GM18507 (cell line): ENCODE measurements around the gene WDR17.
A peak's percentile ranks its signal among the peaks of the same experiment; 100 is the strongest.

ENCODE experiments used
- DNase-seq: peaks from one replicate; pipeline ENCODE4 v3.0.0; 2011; ENCODE audit warnings: low read depth; ENCODE audit not compliant: insufficient read length; ENCODE audit errors: extremely low spot score
- FAIRE-seq: peaks from 2 replicates; lab custom pipeline; 2011; peaks lifted over from hg19 to GRCh38; lab: Jason Lieb, UNC

The WDR17 gene

DNA sequence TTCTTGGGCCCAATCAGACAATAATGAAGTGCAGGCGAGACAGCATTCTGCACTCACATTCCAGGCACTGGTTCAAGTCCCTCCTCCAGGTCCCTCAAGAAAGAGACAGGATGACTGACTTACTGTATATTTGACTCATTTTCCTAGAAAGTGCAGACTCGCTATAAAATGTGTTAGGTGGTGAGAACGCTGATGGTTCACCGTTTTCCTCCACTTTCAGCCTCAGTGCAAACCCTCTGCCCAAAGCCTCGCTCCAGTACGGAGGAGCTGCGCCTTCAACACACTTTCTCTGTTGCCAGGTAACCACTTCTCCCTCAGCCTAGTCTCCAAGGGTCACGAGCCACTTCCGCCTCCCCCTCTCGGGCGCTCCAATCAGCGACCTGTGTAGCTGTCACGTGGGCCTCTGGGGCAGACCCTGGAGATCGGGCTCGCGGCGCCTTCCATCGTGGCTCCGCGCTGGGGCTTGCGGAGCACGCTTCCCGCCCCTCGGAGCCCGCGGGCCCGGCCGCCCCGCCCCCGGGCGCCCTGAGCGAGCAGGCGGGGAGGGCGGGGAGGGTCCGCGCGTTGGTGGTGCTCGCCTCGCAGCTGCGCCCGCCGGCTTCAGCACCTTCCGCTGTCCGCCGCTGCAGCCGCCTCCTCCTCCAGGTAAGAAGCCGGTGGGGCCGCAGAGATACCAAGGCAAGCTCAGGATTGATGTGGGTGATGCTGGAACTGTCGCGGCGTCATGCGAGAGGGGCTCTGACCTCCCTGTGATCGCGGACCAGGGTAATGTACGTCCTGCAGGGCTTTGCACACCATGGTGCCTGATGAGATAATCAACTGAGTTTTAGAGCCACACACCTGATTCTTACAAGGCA is at the start of gene WDR17:
TSS of gene WDR17 (plus strand) at position 407 of the 857 bp plus-strand sequence. CDS start 45,740 bp downstream, outside the sequence.
- FAIRE-seq: peak; percentile 91

DNA sequence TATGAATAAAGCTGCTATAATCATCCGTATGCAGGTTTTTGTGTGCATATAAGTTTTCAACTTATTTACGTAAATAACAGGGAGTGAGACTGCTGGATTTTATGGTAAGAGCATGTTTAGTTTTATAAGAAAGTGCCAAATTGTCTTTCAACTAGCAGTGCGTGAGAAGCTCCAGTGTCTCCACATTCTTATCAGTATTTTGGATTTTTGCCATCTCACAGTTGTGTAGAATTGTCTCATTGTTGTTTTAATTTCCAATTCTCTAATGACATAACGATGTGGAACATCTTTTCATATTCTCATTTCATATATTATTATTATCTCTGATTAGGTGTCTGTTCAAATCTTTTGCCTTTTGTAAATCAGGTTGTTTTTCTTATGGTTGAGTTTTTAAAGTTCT is 49.0 kb upstream of the WDR17 start:
- no peak for FAIRE-seq

More for the DNA sequence above, at the start of gene WDR17:
- DNase-seq: peak; percentile 80

DNA sequence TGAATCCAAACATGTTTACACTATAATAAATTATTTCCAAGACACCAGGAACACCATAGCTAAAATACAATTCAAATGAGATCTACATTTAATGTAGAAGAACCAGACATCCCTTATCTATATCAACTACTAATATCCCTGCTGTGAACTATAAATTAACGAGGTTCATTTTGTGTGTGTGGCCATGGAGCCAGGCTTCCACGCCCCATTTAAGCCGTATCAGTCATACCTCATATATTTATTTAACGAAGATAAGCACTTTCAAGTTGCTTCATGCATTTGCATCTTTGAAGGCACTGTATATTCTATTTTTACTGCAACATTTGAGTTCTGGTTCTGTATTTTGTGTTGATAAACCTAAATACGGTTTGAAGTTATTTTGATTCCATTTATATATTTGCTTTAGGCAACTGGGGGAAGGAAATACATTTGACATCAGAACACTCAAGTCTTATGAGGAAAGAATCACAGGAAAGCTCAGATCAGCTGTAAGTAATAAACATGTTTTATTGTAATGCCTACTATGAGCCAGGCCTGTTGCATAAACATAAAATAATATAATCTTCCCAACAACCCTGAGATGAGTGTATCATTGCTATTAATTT is 45.1 kb upstream of the WDR17 start:
- DNase-seq (no peak), FAIRE-seq (no peak)

More for the DNA sequence above, 49.0 kb upstream of the WDR17 start:
- no peak for DNase-seq

DNA sequence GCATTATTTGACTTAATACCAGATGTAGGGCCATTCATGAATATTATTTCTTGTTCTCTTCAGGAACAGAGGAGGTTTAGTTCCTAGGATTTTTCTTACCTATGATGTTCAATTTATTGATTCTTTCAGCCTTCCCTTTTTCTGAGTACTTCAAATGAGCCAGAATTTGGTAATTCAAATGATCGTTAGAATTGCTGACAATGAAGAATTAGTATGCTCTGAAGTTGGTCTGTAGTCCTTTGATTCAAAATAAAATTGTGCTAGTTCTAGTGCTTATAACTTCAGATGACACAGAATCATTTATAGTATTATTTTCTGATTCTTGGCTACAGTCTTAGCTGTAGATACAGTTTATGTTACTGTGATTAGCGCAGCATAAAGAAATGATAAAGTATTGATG is 35.2 kb upstream of the WDR17 start:
- no peak for DNase-seq
- FAIRE-seq: no peak

DNA sequence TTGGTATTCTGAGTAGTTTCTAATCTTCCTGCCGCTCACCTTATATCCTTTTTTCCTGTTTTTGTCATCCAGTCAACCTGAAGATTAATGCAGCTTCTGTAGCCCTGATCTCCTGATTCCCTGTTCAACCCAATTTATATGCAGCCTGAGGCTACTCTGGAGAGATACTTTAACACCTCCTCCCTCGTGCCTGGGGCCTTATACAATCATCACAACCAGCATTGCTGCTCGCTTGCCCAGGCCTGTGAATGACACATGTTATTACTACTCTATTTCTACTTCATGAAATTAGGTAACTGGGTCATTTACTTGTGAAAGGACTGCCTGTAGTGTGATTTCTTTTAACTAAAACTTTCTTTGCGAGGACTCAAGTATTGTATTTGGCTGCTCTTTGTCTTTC is 33.7 kb upstream of the WDR17 start:
- DNase-seq (no peak), FAIRE-seq (no peak)

DNA sequence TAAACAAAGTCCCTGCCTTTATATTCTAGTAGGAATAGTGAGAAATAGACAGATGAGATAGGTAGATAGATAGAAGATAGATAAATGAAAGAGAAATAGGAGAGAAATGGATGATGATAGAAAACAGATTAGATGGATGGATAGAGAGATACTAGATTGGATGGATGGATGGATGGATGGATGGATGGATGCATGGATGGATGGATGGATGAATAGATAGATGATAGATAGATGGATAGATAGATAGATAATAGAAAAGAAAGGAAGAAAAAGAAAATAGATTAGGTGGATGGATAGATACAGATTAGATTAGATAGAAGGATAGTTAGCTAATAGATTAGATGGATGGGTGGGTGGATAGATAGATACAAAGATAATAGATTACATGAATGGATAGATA is 33.2 kb upstream of the WDR17 start:
- no peak for FAIRE-seq
- DNase-seq: no peak

DNA sequence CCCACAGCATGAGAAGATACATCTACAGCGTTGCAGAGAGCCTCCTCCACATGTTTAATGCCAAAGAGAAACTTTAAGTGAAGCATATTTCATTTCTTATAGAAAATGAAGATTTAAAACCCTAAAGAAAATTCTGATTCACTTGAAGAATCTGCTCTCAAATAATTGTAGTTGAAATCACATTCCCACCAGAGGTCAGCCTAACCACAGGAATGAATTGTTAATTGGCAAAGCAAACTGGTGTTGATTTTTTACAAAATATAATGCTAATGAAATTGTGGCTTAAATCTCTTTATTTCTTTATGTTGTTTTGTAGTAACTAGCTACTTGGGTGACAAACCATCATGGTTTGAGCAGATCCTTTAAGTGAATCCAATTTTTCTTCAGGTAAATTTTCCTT is 31.1 kb upstream of the WDR17 start:
- FAIRE-seq (peak; percentile 70), DNase-seq (no peak)

DNA sequence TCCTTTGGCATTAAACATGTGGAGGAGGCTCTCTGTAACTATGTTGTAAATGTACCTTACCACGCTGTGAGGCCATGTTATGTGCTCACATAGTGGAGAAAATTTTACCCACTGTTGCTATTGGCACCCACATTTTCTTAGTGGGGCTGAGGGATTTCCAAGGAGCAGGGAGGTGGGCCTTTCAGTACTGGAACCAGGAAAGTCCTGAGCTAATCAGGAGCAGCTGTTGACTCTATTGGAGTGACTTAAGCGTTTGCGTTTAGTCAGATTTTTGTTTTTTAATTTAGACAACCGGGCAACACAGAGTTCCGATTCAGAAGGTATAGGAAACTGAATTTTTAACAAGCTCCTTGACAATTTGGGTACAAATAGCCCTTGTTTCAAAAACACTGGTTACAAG is 30.7 kb upstream of the WDR17 start:
- FAIRE-seq (no peak), DNase-seq (no peak)

DNA sequence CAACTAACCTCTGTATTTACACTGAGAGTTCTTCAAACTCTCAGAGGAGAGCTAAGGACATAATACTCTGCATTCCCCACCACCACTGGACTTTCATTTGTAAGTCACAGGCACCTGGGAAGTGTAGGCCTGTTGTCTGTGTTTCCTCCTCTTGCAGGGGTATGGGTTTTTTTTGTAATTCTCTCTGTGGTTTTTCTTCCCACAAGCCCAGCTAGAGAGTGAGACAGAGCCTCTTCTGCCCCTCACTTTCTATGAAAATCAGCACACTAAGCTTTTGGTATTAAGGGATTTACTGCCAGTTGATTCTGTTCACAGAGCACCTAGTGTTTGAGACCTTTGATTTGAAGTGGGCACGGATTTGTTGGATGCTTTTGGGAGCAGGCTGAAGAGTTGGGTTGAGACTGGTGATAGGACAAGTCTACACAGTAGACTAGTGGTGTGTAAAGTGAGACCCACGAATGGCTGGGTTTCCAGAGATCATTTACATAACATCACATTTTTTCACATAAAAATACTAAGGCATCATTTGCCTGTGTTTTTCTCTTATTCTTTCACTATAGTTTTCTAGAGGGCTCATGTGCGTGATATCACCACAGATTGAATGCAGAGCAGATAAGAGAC is 28.9 kb upstream of the WDR17 start:
- FAIRE-seq: peak; percentile 39
- DNase-seq: no peak

DNA sequence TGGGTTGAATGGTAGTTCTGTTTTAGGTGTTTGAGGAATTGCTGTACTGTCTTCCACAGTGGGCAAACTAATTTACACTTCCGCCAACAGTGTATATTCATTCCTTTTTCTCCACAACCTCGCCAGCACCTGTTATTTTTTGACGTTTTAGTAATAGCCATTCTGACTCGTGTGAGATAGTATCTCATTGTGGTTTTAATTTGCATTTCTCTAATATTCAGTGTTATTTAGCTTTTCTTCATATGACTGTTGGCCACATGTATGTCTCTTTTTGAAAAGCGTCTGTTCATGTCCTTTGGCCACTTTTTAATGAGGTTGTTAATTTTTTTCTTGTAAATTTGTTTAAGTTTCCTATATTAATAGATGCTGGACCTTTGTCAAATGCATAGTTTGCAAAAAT is 26.9 kb upstream of the WDR17 start:
- FAIRE-seq (no peak), DNase-seq (no peak)

DNA sequence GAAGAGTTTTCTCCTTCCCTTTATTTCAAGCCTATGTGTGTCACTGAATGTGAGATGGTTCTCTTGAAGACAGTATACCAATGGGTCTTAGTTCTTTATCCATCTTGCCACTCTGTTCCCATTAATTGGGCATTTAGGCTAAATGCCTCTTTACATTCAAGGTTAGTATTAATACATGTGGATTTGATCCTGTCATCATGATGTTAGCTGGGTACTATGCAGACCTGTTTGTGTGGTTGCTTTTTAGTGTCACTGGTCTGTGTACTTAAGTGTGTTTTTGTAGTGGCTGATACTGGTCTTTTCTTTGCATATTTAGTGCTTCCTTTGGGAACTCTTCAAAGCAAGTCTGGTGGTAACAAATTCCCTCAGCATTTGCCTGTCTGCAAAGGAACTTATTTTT is 23.4 kb upstream of the WDR17 start:
- no peak for DNase-seq
- FAIRE-seq: no peak

DNA sequence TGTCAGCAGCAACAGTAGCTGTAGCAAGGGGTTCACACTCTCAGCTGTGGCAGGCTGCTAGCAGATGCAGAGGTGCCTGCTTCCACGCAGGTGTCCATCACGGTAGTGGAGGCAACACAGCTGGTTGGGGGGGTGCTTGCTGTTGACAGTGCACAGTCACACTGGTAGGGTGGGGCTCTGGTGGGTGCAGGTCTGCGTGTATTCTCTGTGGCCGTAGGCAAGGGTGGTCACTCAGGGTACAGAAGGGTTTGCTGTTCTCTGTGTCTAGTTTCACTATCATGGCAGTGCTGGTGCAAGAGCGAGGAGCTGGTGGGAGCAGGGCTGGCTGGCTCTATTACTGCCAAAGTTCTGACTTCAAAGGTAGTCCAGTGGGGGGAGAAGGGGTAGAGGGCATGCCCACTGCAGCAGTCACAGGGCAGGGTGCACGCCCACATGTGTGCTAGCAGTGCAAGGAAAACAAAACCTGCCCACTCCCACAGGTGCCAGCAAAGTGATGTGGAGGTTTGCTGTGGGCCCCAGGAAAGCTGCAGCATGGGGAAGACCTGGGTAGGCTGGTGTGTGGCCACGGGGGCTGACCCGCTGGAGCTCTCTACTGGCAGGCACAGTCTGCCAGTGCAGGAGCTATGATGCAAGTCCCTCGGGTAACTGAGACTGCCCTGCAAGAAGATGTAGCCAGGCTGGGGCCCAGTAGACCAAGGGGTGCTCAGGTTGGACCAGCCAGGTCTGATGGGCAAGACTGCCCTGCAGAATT is 21.6 kb upstream of the WDR17 start:
- no peak for DNase-seq
- FAIRE-seq: no peak

DNA sequence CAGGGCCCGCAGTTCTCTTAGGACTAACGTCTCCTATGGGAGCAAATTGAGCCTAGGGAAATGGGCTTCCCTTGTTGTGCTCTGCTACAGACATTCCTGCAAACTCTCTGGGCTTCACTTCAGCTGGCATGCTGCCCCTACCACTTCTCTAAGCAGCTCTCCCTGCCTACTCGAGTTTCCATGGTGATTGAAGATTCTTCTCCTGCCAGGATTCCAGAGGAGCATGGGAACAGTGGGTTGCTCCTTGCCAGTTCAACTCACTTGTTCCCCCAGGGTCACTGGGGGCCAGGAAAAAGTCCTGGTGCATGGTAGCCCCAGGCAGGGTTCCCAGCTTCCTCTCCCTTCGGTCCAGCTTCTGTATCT is 21.1 kb upstream of the WDR17 start:
- FAIRE-seq (no peak), DNase-seq (no peak)

DNA sequence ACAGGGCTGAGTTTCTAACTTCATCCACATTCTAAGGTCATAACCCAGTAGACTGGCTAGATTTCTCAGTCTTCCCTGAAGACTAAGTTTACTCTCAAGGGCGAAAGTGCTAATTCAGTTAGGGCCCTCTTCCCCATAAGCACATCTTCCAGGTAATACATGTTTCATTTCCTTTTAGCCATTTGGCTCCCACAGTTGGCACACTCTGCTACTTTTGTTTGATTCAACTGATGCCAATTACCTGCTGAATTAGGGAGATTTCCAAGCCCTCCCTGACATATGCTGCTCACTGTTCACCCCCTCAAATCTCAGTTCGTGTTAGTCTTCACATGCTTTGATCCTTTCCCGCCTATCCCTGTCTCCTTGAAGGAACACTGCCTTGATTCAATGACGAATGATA is 17.0 kb upstream of the WDR17 start:
- FAIRE-seq (no peak), DNase-seq (no peak)

DNA sequence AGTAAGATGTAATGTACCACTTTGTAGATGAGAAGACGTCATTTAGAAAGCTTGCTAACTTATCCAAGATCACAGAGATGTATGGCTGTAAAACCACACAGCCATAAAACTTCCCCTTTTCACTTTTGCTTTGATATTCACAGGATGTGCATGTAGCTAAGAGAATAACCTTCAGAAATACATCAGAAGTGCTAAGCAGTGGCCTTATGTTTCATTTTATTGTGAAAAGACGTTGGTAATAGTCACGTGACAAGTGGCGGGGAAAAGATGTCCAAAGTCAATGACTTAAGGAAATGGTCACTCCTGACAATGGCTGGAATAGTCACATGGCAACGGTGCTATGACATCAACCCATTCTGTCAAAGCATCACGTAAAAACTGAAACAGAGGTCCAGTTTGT is 12.9 kb upstream of the WDR17 start:
- FAIRE-seq: peak; percentile 80

DNA sequence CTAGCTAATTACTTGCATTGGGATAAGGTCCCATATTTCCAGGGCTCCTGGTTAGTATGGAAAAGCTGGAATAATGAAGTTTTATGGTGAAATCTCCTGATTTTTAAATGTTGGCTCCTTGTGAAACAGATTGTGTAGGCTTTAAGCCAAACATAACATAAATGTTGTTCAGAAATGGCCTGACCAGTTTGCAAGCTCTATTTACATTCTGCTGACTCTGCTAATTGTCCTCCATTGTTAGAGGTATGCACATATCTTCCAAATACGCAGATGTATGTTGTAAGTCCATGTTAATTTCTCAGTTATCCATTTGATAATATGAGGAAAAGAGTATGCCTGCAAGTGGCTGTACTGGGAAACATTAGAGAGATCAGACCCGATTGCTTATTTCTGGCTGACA is 11.9 kb upstream of the WDR17 start:
- no peak for FAIRE-seq
- no peak for DNase-seq

More for the DNA sequence above, 12.9 kb upstream of the WDR17 start:
- no peak for DNase-seq

DNA sequence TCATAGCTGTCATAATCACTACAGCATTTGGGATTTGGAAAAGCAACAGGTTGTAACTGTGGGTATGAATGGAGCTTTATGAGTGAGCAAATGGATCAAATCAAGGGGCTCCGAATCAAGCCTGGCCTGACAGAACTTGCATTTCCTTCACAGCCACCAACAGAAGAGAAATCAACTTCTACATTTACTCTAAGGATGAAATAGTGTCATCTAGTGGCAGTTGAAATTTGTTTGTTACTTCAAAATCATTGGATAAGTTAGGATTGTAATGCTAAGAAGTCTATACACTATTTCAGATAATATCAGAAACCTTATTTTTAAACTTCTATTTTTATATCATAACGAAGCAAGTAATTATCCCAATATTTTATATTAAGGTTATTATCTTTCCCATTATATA is 10.7 kb upstream of the WDR17 start:
- FAIRE-seq (no peak), DNase-seq (no peak)

DNA sequence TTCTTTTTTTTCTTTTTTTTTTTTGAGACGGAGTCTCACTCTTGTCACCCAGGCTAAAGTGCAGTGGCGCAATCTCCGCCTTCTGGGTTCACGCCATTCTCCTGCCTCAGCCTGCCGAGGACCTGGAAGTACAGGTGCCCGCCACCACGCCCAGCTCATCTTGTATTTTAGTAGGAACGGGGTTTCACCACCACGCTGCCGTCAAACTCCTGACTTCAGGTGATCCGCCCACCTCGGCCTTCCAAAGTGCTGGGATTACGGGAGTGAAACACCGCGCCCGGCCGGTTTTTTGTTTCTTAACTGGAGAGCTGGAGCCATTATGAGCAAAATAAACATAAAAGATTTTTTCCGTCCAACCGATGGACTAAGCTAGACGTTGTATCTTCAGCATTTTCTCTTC is 1.9 kb upstream of the WDR17 start:
- FAIRE-seq (no peak), DNase-seq (no peak)

DNA sequence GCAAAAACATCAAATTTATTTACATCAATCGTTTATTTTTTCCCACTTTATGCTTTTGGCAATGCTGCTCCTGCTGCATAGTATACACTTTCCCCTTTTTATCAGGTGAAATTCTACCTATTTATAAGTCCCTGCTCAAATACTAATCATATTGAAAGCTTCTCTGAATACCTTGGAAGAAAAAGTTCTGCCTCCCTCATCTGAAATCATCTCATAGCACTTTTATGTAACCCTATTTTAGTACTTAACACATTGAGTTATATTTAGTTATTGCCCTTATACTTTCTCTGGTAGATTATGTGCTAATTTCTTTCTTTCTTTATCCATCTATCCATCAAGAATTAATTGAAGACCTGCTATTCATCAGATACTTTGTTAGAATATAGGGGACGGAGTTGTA is 1.1 kb upstream of the WDR17 start:
- DNase-seq (no peak), FAIRE-seq (no peak)

DNA sequence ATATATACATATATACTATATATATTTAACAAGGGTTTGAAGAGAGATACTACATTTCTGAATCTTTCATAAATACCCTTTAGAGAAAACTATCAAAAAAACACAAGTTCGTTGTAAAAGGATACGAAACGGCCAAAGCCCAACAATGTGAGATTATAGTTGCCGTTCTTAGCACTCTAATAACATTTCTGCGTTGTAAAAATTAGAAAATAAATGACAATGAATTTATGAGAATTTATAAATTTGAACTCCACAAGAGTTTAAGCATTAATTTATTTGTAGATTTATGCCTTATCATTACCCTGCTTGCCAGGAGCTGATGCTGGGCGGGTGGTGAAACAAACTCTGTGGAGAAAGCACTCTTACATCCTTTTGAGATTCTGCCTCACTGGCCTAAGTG is 1.1 kb downstream of the WDR17 start:
- FAIRE-seq (no peak), DNase-seq (no peak)
